Stomach (tissue), 9 donors: ENCODE data around the gene RPIA. TPM values are rescaled to one million over a fixed set of nuclear protein-coding genes. Genes with fewer than 3 reads are reported as not detected.

Experiments used
- DNase-seq, 2 donors: peaks; one replicate each; pipeline versions ENCODE4 v3.0.0 to v3.0.0-alpha.2; 2013 to 2019
- H3K27ac ChIP-seq, 5 donors: fragments of 200-600 bp in 4 of 5; sonication (generic) in 4 of 5; one replicate each; pipeline ENCODE4 v1.5.1; 2013 to 2019; ENCODE audit warnings: mild to moderate bottlenecking in 1 of 5, moderate library complexity in 1 of 5
- H3K27me3 ChIP-seq, 3 donors: fragments of 200-600 bp; sonication (generic); one replicate each; pipeline ENCODE4 v1.5.1; 2017 to 2019; ENCODE audit warnings: mixed run types in 1 of 3
- H3K36me3 ChIP-seq, 4 donors: fragments of 200-600 bp; sonication (generic); 1 replicate in 3 of 4; 2 replicates in 1 of 4; pipeline ENCODE4 v1.5.1; 2016 to 2019
- H3K4me1 ChIP-seq, 4 donors: fragments of 200-600 bp; sonication (generic); one replicate each; pipeline ENCODE4 v1.5.1; 2016 to 2019
- H3K4me3 ChIP-seq, 4 donors: fragments of 200-600 bp; sonication (generic) in 3 of 4; one replicate each; pipeline ENCODE4 v1.5.1; 2016 to 2019; ENCODE audit warnings: mild to moderate bottlenecking in 1 of 4
- H3K9me3 ChIP-seq, 4 donors: fragments of 200-600 bp; sonication (generic); one replicate each; pipeline ENCODE4 v1.5.1; 2016 to 2019
- CTCF ChIP-seq, 7 experiments: fragments of 450-650 bp in 4 of 7; fragments of 200-600 bp in 3 of 7; sonication (generic) in 3 of 7; IDR thresholded peaks; one replicate each; pipeline ENCODE4 v1.5.1; 2016 to 2019; ENCODE audit warnings: antibody characterized with exemption in 7 of 7, control low read depth in 2 of 7, mild to moderate bottlenecking in 1 of 7
- EP300 ChIP-seq: sonication (generic); formaldehyde crosslinking; IDR thresholded peaks from one replicate; pipeline ENCODE4 v1.6.1; 2017; ENCODE audit warnings: antibody characterized with exemption
- POLR2A ChIP-seq, 4 donors: fragments of 450-650 bp; IDR thresholded peaks; one replicate each; pipeline ENCODE4 v1.6.1; 2016; ENCODE audit warnings: antibody characterized with exemption in 4 of 4, control low read depth in 2 of 4, mild to moderate bottlenecking in 1 of 4, moderate library complexity in 1 of 4
- POLR2AphosphoS5 ChIP-seq, 3 donors: sonication (generic); formaldehyde crosslinking; IDR thresholded peaks; one replicate each; pipeline ENCODE4 v1.6.1; 2016; ENCODE audit warnings: antibody characterized with exemption in 3 of 3
- WGBS, 5 donors: extraction: QIAGEN DNeasy Blood & Tissue Kit in 3 of 5; methylation state at CpG; one replicate each; pipeline versions ENCODE4 v1.1.5 to v1.1.7; 2013 to 2018; 5-methylcytosine and 5-hydroxymethylcytosine counted together
- intact Hi-C: fragments of 100-400 bp; cut with DNase I; formaldehyde crosslinking; loops from one replicate; pipeline ENCODE4 v1.15.1; 2023; ENCODE audit warnings: low total_unique reads
- polyA plus RNA-seq, 3 donors: library from polyadenylated mRNA; stranded (reverse); fragments of 200-250 nt; gene quantifications; one replicate each; pipeline ENCODE4 v1.2.3, GENCODE V29; 2013
- total RNA-seq, 5 donors: library from RNA; depleted of rRNA; stranded (reverse); fragments of >200 nt; gene quantifications; one replicate each; pipeline versions ENCODE4 v1.1.0 to v1.2.3, GENCODE V29; 2014 to 2016
- donor health status: healthy with polysubstance abuse.
- donor health status: Bipolar disorder and iron deficiency.
- donor health status: healthy.

RPIA gene
- total and polyA plus RNA-seq, 8 donors = 1.2 to 68.3 (median 15.8) TPM

- Histone ChIP-seq H3K9me3 (peaks cover 0 to 6% (median 2%) of the 10 kb centered on the region in 4 donors), H3K27me3 (no peaks in the 10 kb centered on the region), H3K4me3 (no peak overlapping the region), H3K4me1 (peaks cover 19 to 36% (median 23%) of the 10 kb centered on the region in 4 donors), H3K27ac (peak overlapping the region in 4 of 5 donors; percentile 3 to 46 (median 18)), H3K36me3 (peaks cover 12 to 90% (median 79%) of the 10 kb centered on the region in 4 donors)
- no peak for TF ChIP-seq POLR2A (IDR thresholded peaks at IDR 0.05)
- TF ChIP-seq CTCF (IDR thresholded peaks at IDR 0.05) = peak in 5 of 7 experiments; percentile 80 to 94 (median 92)
- peak in 1 of 3 donors; percentile 50 for TF ChIP-seq POLR2AphosphoS5 (IDR thresholded peaks at IDR 0.05)
- TF ChIP-seq EP300 = no peak
- DNase-seq = peak; percentile 84 to 90
- intact Hi-C loops = no loop called here
- WGBS, 5 donors = 22 to 35% (median 31%) methylated on average over 7 of the region's 7 CpGs
These were observed 48.6 kb downstream of the RPIA start for GRCh38 chr2:88739985-88740600.

- Histone ChIP-seq H3K4me3 (no peak overlapping the region), H3K27me3 (no peaks in the 10 kb centered on the region), H3K9me3 (peaks cover 0 to 12% (median 6%) of the 10 kb centered on the region in 4 donors), H3K4me1 (no peaks in the 10 kb centered on the region), H3K27ac (no peak overlapping the region), H3K36me3 (peaks cover 53 to 99% (median 96%) of the 10 kb centered on the region in 4 donors)
- intact Hi-C loops = no loop called here
- no peak for TF ChIP-seq POLR2AphosphoS5 (IDR thresholded peaks at IDR 0.05)
- no peak for TF ChIP-seq CTCF (IDR thresholded peaks at IDR 0.05)
- no peak for TF ChIP-seq EP300
- no peak for TF ChIP-seq POLR2A (IDR thresholded peaks at IDR 0.05)
- no peak for DNase-seq
- WGBS, 5 donors = 94 to 96% (median 96%) methylated on average over 4 to 6 of the region's 6 CpGs
These were observed 55.5 kb downstream of the RPIA start for GRCh38 chr2:88746929-88747490.

- intact Hi-C loops = no loop called here
- 56 to 73% (median 61%) methylated on average over 2 of the region's 2 CpGs for WGBS, 5 donors
These were observed 56.5 kb downstream of the RPIA start for GRCh38 chr2:88747990-88748389.

GRCh38 chr2:88751768-88752167, 60.3 kb downstream of the RPIA start:
- Histone ChIP-seq H3K27me3 (no peaks in the 10 kb centered on the region), H3K36me3 (peaks cover 51 to 95% (median 83%) of the 10 kb centered on the region in 4 donors), H3K4me3 (no peak overlapping the region), H3K9me3 (no peaks in the 10 kb centered on the region), H3K4me1 (no peaks in the 10 kb centered on the region), H3K27ac (peak overlapping the region in 1 of 5 donors; percentile 48)
- intact Hi-C loops = no loop called here
- no peak for DNase-seq
- no peak for TF ChIP-seq EP300
- TF ChIP-seq CTCF (IDR thresholded peaks at IDR 0.05) = no peak
- TF ChIP-seq POLR2A (IDR thresholded peaks at IDR 0.05) = no peak
- TF ChIP-seq POLR2AphosphoS5 (IDR thresholded peaks at IDR 0.05) = no peak
- 83 to 98% (median 92%) methylated on average over 3 of the region's 3 CpGs for WGBS, 5 donors

More at GRCh38 chr2:88747990-88748389, 56.5 kb downstream of the RPIA start:
- no peak for TF ChIP-seq POLR2A (IDR thresholded peaks at IDR 0.05)
- no peak for TF ChIP-seq EP300
- TF ChIP-seq POLR2AphosphoS5 (IDR thresholded peaks at IDR 0.05) = no peak
- no peak for TF ChIP-seq CTCF (IDR thresholded peaks at IDR 0.05)
- no peak overlapping the region for H3K27ac ChIP-seq
- DNase-seq = peak in 1 of 2 donors; percentile 28
- no peaks in the 10 kb centered on the region for H3K4me1 ChIP-seq
- H3K27me3 ChIP-seq = no peaks in the 10 kb centered on the region
- peaks cover 0 to 12% (median 6%) of the 10 kb centered on the region in 4 donors for H3K9me3 ChIP-seq
- peaks cover 58 to 100% (median 98%) of the 10 kb centered on the region in 4 donors for H3K36me3 ChIP-seq
- H3K4me3 ChIP-seq = no peak overlapping the region
